H1 (cell line): ENCODE results near the gene SH3GL1.

Experiments used
- CTCF ChIP-seq, 3 experiments: IDR thresholded peaks; 1 replicate in 2 of 3; 2 replicates in 1 of 3; pipeline versions ENCODE4 v1.5.1 to v1.6.1; 2011; ENCODE audit warnings: low read length in 3 of 3, mild to moderate bottlenecking in 3 of 3, inconsistent platforms in 2 of 3, low read depth in 1 of 3, moderate library complexity in 1 of 3; ENCODE audit not compliant: insufficient read depth in 1 of 3; ENCODE audit errors: control extremely low read depth in 1 of 3
- E2F6 ChIP-seq: IDR thresholded peaks from 2 replicates; pipeline ENCODE4 v1.6.1; 2012; ENCODE audit warnings: inconsistent platforms
- USF2 ChIP-seq: IDR thresholded peaks from 2 replicates; pipeline ENCODE4 v1.6.1; 2011; ENCODE audit warnings: low read length, improper control_type of control experiment

- TF ChIP-seq USF2: peak; percentile 10; the same call in 1 of the 2 replicates
- 0 out of 2 replicates have a peak, but pooled peaks have one; percentile 23 for TF ChIP-seq E2F6
- peak; percentile 92 to 99 (median 96) for TF ChIP-seq CTCF (IDR thresholded peaks at IDR 0.05; ENCODE audit: control extremely low read depth in 1 of 3, insufficient read depth in 1 of 3, low read depth in 1 of 3, low read length in 3 of 3)
Observed at GRCh38 chr19:4400135-4400936, at the start of gene SH3GL1.
